Activated T-cell treated with anti-CD3 and anti-CD28 coated beads for 4 hours (primary cell): ENCODE data around the gene CYP27C1.
"Not testable (repeated sequence)": the region's sequence is repeated elsewhere in the genome, so short reads cannot be mapped to it uniquely, and the experiment has no call there.

ENCODE experiments used
- DNase-seq: peaks from one replicate; pipeline ENCODE4 v3.0.0-alpha.2; 2020

The CYP27C1 gene

GRCh38 chr2:127169066-127169660, 50.9 kb downstream of the CYP27C1 start:
- DNase-seq: no peak

GRCh38 chr2:127166231-127166860, 53.8 kb downstream of the CYP27C1 start:
- no peak for DNase-seq

- no peak for DNase-seq
These were observed 54.6 kb downstream of the CYP27C1 start for GRCh38 chr2:127165539-127165935.

DNA sequence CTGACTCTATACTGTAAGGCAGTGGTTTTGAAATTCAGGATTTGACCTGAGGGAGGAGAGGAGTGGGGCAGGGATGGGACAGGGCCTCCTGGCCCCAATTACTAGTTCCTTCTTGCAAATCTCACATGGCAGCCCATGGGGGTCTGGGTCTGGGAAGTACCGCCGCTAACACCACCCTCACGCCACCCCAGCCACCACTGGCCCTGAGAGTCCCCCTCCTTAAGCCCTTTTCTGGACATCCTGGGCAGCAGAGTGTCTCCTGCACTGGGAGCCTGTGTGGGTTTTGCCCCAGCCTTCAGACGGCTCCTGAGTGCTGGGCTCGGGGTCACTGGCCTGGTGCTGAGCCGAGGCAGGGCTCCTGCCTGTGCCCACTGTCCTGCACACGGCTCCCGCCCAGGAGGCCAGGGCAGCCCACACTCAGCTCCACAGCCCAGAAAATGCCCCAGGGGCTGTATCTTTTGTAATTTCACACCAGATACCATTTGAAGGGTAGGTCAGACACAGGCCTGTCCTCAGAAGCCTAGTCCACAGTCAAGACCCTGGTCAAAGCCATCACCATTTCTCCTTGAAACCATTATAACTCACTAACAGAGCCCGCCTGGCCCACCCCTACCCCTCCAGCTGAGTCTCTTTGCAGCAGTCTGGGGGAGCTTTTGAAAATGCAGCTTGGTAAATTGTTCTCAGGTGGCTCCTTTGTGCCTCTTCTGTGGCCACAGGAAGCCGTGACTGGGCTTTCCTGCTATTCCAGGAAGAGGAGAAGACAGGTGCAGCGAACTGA, 55.1 kb downstream of the CYP27C1 start:
- DNase-seq: no peak

GRCh38 chr2:127163921-127164320, 56.2 kb downstream of the CYP27C1 start:
- DNase-seq: no peak

DNA sequence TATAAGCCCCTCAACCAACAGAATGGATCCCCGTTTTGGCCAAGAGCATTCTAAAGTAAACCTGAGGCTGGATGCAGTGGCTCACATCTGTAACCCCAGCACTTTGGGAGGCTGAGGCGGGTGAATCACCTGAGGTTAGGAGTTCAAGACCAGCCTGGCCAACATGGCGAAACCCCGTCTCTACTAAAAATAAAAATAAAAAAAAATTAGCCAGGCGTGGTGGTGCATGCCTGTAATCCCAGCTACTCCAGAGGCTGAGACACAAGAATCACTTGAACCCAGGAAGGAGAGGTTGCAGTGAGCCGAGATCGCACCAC, 57.1 kb downstream of the CYP27C1 start:
- DNase-seq: not testable (repeated sequence)

- DNase-seq: no peak
These were observed 57.6 kb downstream of the CYP27C1 start for GRCh38 chr2:127162261-127163089.

DNA sequence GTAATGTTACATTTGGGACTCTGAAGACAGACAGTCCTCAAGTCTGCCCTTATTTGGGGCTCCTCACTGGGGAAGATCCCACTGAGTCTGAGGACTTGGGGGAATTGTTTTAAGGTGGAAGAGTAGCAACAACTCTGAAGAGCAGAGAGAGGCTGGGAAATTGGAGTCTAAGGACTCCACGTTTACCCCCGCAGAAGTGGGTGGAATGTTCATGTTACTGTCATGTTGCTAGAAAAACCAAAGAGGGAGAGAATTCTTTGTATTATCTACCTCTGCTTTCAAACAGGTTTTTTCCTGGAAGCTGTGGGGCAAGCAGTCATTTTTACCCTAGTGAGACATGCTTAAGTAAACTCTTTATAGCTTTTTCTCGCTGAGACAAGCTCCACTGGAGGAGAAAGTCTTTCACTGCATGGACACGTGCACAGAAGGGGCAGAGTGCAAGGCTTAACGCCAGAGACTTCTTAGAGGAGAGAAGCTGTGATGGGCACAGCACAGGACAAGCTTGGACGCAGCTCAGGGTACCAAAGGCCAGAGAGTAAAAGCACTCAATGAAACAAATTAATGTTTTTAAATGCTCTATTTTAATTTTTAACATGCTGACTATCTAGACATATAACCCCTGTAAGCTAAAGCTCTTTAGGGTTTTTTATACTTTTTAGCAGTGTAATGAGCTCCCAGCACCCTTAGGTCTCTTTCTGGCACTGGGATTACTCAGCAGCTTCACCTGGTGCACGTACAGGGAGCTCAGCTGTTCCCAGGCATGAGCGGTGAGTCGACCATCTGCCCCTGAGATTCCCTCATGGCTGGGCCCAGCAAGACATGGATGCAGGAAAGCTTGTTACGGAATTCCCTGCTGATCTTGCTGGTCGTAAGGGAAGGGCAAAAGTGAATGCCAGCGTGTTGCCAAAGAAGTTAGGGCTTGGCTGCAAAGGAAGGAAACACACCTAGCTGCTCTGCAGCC, 58.6 kb downstream of the CYP27C1 start:
- no peak for DNase-seq

GRCh38 chr2:127160676-127161075, 59.4 kb downstream of the CYP27C1 start:
- no peak for DNase-seq

DNA sequence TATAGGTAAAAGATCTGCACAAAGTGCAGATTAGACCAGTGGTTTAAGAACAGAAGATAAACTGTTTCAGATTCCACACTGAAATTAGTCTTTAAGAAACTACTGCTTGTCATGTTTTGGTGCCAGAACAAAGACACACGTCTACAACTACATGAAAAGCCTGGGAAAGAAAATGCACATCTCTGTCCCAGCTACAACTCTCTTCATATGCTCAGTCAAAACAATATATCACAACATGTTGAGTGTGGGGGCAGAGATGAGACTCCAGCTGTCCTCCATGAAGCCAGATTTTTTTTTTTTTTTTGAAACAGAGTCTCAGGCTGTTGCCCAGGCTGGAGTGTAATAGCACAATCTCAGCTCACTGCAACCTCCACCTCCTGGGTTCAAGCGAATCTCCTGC, 60.6 kb downstream of the CYP27C1 start:
- DNase-seq: no peak

GRCh38 chr2:127158614-127159290, 61.3 kb downstream of the CYP27C1 start:
- no peak for DNase-seq

DNA sequence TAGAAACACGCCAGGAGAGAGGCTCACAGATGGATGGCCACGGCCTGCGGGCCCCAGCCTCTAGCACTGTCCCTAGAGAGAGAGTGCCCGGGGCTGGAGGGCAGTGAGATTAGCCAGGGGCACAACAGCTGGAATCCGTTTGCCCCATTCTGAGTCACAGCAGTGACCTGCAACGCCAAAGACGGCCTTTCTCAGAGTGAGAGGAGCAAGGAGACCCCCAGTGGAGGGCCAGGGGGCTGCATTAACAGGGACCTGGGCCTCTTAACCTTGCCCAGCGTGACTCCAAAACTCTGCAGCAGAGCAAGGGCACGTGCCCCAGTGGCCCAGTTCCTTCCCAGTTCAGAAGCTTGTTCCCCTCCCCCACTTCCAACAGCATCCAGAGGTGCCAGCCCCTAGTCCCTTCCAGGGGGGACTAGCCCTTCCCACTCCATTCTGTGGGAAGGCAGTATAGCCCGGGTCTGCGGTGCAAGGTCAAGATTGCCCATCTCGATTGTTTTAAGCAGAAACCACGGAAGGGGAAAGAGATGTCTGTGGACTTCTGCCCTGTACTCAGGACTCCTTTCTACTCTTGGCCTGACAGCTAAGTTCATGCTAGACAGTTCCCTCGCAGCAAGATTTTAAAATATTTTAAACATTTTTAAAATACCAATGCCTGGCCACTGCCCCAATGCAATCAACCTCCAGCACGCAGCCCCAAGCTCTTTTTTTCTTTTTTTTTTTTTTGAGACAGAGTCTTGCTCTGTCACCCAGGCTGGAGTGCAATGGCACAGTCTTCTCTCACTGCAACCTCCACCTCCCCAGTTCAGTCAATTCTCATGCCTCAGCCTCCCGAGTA, 62.2 kb downstream of the CYP27C1 start:
- no peak for DNase-seq

DNA sequence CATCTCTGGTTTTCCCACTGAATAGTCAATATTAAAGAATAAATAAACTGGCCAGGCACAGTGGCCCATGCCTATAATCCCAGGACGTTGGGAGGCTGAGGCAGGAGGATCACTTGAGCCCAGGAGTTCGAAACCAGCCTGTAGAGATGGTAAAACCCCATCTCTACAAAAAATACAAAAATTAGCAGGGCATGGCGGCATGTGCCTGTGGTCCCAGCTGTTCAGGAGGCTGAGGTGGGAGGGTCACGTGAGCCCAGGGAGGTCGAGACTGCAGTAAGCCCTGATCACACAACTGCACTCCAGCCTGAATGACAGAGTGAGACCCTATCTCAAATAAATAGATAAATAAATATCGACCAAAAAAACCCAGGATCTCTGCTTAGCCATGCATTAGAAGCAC, 63.0 kb downstream of the CYP27C1 start:
- DNase-seq: no peak

DNA sequence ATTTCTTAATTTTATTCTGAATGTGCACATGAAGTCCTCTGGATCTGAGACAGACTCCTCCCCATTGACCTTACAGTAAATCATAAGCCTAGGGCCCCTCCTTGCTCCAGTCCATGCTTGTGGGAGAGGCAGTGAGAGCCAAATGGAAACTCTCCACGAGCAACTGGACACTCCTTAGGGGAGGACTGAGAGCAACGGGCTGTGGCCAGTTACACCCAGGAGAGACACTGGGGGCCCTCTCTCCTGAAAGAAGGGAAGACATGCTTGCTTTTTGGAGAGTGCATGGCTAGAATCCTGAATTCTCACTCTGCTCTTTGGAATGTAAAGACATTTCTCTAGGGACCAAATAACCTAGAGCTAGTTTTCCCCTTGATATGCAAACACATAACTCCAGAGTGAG, 64.2 kb downstream of the CYP27C1 start:
- no peak for DNase-seq

DNA sequence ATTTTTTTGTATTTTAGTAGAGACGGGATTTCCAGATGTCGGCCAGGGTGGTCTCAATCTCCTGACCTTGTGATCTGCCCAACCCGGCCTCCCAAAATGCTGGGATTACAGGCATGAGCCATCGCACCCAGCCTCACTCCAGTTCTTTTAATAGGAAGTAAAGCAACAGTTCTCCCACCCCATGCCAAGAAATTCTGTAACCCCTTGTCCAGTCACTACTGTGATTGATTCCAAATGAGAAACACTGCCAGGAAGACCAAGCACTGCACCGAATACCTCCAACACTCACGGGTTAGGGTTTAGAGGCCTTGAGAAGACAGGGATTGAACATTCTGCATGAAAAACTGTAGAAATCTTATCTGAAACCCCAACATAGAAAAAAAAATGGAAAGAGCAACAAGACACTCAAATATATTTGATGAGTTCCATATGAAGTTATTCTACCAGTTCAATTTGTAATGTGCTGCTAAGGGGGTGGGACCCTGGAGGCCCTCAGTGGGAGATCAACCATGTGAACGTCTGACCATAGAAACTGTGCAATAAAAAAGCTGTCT, 65.0 kb downstream of the CYP27C1 start:
- no peak for DNase-seq

- no peak for DNase-seq
These were observed 65.7 kb downstream of the CYP27C1 start for GRCh38 chr2:127154396-127154795.

GRCh38 chr2:127153691-127154158, 66.4 kb downstream of the CYP27C1 start:
- DNase-seq: no peak

GRCh38 chr2:127150996-127151395, 69.1 kb downstream of the CYP27C1 start:
- DNase-seq: no peak

GRCh38 chr2:127149384-127149783, 70.7 kb downstream of the CYP27C1 start:
- no peak for DNase-seq

DNA sequence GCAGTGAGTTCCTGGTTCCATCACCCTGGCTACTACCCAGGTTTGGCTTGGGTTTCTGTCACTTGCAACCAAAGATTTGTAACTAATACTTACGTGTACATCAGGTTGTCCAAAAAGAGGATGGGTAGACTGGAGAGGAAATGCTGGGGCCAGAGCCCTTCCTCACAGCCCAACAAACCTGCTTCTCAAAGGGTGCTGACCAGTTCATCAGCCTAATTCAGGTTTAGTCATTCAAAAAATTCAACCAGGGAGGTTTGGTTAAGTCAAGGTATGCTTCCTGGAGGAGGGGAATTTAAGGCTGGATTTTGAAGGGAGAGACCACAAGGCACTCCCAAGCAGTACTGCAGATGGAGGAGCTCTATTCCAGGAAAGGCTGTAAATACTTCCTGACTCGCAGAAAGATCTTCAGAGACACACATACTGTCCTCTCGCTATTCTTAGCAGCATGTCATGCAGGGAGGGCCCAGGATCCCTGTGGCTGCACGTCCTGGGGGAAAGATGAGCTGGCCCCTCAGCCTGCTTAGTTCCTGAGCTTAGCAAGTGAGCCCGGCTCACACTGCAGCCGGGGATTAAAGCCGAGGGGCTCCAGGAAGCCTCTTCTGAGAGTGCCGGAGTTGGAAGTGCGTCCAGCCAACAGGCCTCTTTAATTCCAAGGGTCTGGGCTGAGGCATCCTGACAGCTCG, 73.1 kb downstream of the CYP27C1 start:
- DNase-seq: no peak
